IMR-90 (cell line): ENCODE data around the gene CCDC87. TPM values are rescaled to one million over a fixed set of nuclear protein-coding genes. Genes with fewer than 3 reads are reported as not detected.

ENCODE experiments used
- ATAC-seq: fragments of 200-7000 bp; cut with Tn5 transposase; 2 replicates; pipeline ENCODE4 v1.9.1; 2020; ENCODE audit warnings: low read depth, mild to moderate bottlenecking, moderate library complexity
- BruUV-seq: library from RNA; stranded (reverse); fragments of 400-500 nt; replicated peaks from 2 replicates; lab custom pipeline; 2021; lab: Mats Ljungman, UMichigan
- CTCF ChIA-PET: fragments of 300-600 bp; formaldehyde crosslinking; extraction: SDS; loops from one replicate; lab custom pipeline; 2021; ENCODE audit warnings: antibody characterized with exemption; lab: Yijun Ruan, JAX
- POLR2A ChIA-PET: fragments of 300-600 bp; sonication (Branson Sonifier 250); formaldehyde crosslinking; loops from one replicate; lab custom pipeline; 2022; ENCODE audit warnings: antibody characterized with exemption; ENCODE audit not compliant: unreplicated experiment; lab: Charles Lee
- DNase-seq: peaks from one replicate; pipeline ENCODE4 v3.0.0; 2013
- H2AFZ ChIP-seq: replicated peaks from 2 replicates; pipeline ENCODE3; 2013; ENCODE audit warnings: low read length, mild to moderate bottlenecking; ENCODE audit not compliant: poor library complexity
- H2AK5ac ChIP-seq: 2 replicates; pipeline ENCODE4 v1.6.1; 2013; ENCODE audit warnings: low read depth, low read length, inconsistent platforms
- H2AK9ac ChIP-seq: replicated peaks from 2 replicates; pipeline ENCODE3; 2013; ENCODE audit warnings: mild to moderate bottlenecking, low read depth, low read length, moderate library complexity; ENCODE audit not compliant: poor library complexity
- H2BK120ac ChIP-seq: 2 replicates; pipeline ENCODE4 v1.6.1; 2013; ENCODE audit warnings: low read depth, low read length, inconsistent platforms
- H2BK15ac ChIP-seq: 3 replicates; pipeline ENCODE4 v1.6.1; 2013; ENCODE audit warnings: low read depth, low read length, inconsistent platforms
- H2BK20ac ChIP-seq: 2 replicates; pipeline ENCODE4 v1.6.1; 2013; ENCODE audit warnings: low read depth, mild to moderate bottlenecking, inconsistent platforms, low read length, moderate library complexity
- H2BK5ac ChIP-seq: 2 replicates; pipeline ENCODE4 v1.6.1; 2013; ENCODE audit warnings: mild to moderate bottlenecking, low read depth, low read length, inconsistent platforms; ENCODE audit not compliant: poor library complexity, severe bottlenecking
- H3K14ac ChIP-seq: replicated peaks from 2 replicates; pipeline ENCODE4 v1.6.1; 2013; ENCODE audit warnings: low read depth, low read length, inconsistent platforms
- H3K18ac ChIP-seq: 2 replicates; pipeline ENCODE4 v1.6.1; 2013; ENCODE audit warnings: low read depth, low read length, control low read depth
- H3K23ac ChIP-seq: 2 replicates; pipeline ENCODE4 v1.6.1; 2013; ENCODE audit warnings: low read depth, low read length, inconsistent platforms
- H3K27ac ChIP-seq: 2 replicates; pipeline ENCODE4 v1.5.1; 2013; ENCODE audit warnings: mild to moderate bottlenecking, control low read depth, low read length; ENCODE audit not compliant: insufficient read depth
- H3K27me3 ChIP-seq: 2 replicates; pipeline ENCODE4 v1.6.1; 2013; ENCODE audit warnings: low read length; ENCODE audit not compliant: control insufficient read depth, insufficient read depth
- H3K36me3 ChIP-seq: 2 replicates; pipeline ENCODE4 v1.6.1; 2013; ENCODE audit warnings: low read length, mixed read lengths; ENCODE audit not compliant: control insufficient read depth, insufficient read depth
- H3K4ac ChIP-seq: 2 replicates; pipeline ENCODE4 v1.6.1; 2013; ENCODE audit warnings: low read depth, low read length, inconsistent platforms
- H3K4me1 ChIP-seq: 2 replicates; pipeline ENCODE4 v1.6.1; 2013; ENCODE audit warnings: low read length, mixed read lengths; ENCODE audit not compliant: control insufficient read depth, insufficient read depth
- H3K4me2 ChIP-seq: 2 replicates; pipeline ENCODE4 v1.6.1; 2013; ENCODE audit warnings: low read depth, mild to moderate bottlenecking, control low read depth, low read length, moderate library complexity
- H3K4me3 ChIP-seq: 2 replicates; pipeline ENCODE4 v1.5.1; 2013; ENCODE audit warnings: low read depth, mild to moderate bottlenecking, control low read depth, low read length, moderate library complexity; ENCODE audit not compliant: insufficient read depth
- H3K56ac ChIP-seq: 2 replicates; pipeline ENCODE4 v1.6.1; 2013; ENCODE audit warnings: low read length, inconsistent platforms; ENCODE audit not compliant: insufficient read depth; ENCODE audit errors: extremely low read depth
- H3K79me1 ChIP-seq, 2 experiments: 2 replicates each; pipeline ENCODE4 v1.6.1; 2013; ENCODE audit warnings: low read length in 2 of 2, inconsistent platforms in 1 of 2, low read depth in 1 of 2
- H3K9ac ChIP-seq: 2 replicates; pipeline ENCODE4 v1.6.1; 2013; ENCODE audit warnings: low read depth, low read length, control low read depth
- H3K9me1 ChIP-seq: 2 replicates; pipeline ENCODE4 v1.6.1; 2013; ENCODE audit warnings: low read length, inconsistent platforms; ENCODE audit not compliant: insufficient read depth
- H3K9me3 ChIP-seq: 2 replicates; pipeline ENCODE4 v1.6.1; 2013; ENCODE audit warnings: low read length; ENCODE audit not compliant: control insufficient read depth, insufficient read depth
- H4K20me1 ChIP-seq: 2 replicates; pipeline ENCODE4 v1.6.1; 2013; ENCODE audit warnings: low read length, inconsistent platforms; ENCODE audit not compliant: insufficient read depth
- H4K5ac ChIP-seq: 2 replicates; pipeline ENCODE4 v1.6.1; 2013; ENCODE audit warnings: mild to moderate bottlenecking, low read depth, low read length, control low read depth
- H4K8ac ChIP-seq, 2 experiments: 2 replicates each; pipeline ENCODE4 v1.6.1; 2013; ENCODE audit warnings: low read depth in 2 of 2, low read length in 2 of 2, control low read depth in 1 of 2, inconsistent platforms in 1 of 2
- H4K91ac ChIP-seq: 2 replicates; pipeline ENCODE4 v1.6.1; 2013; ENCODE audit warnings: low read depth, low read length, inconsistent platforms; ENCODE audit not compliant: insufficient read depth
- BHLHE40 ChIP-seq: fragments of 150-350 bp; IDR thresholded peaks from 2 replicates; pipeline ENCODE4 v1.6.1; 2016; ENCODE audit warnings: mild to moderate bottlenecking, low read depth, low read length
- CEBPB ChIP-seq: IDR thresholded peaks from 2 replicates; pipeline ENCODE4 v1.6.1; 2012; ENCODE audit warnings: low read depth, low read length, improper control_type of control experiment
- CHD1 ChIP-seq: IDR thresholded peaks from 2 replicates; pipeline ENCODE4 v1.6.1; 2012; ENCODE audit warnings: low read depth, low read length, improper control_type of control experiment
- CTCF ChIP-seq: conservative IDR thresholded peaks from 2 replicates; pipeline ENCODE4 v1.5.1; 2012; ENCODE audit warnings: mild to moderate bottlenecking, low read depth, low read length, improper control_type of control experiment
- ELK1 ChIP-seq: fragments of 150-350 bp; IDR thresholded peaks from 2 replicates; pipeline ENCODE4 v1.6.1; 2016; ENCODE audit warnings: low read depth, mild to moderate bottlenecking, low read length, moderate library complexity, borderline replicate concordance
- FOS ChIP-seq: fragments of 150-350 bp; IDR thresholded peaks from 2 replicates; pipeline ENCODE4 v1.6.1; 2016; ENCODE audit warnings: low read depth, low read length
- MAFK ChIP-seq: IDR thresholded peaks from 2 replicates; pipeline ENCODE4 v1.6.1; 2012; ENCODE audit warnings: low read depth, low read length, improper control_type of control experiment
- MAZ ChIP-seq: IDR thresholded peaks from 2 replicates; pipeline ENCODE4 v1.6.1; 2012; ENCODE audit warnings: low read depth, mild to moderate bottlenecking, low read length, improper control_type of control experiment, moderate library complexity, borderline replicate concordance
- MXI1 ChIP-seq: IDR thresholded peaks from 2 replicates; pipeline ENCODE4 v1.6.1; 2012; ENCODE audit warnings: low read depth, mild to moderate bottlenecking, low read length, moderate library complexity, borderline replicate concordance
- NFE2L2 ChIP-seq: fragments of 150-350 bp; IDR thresholded peaks from 2 replicates; pipeline ENCODE4 v1.6.1; 2016; ENCODE audit warnings: low read depth, mild to moderate bottlenecking, low read length
- POLR2A ChIP-seq: IDR thresholded peaks from 2 replicates; pipeline ENCODE4 v1.6.1; 2012; ENCODE audit warnings: mild to moderate bottlenecking, low read depth, low read length
- RAD21 ChIP-seq: IDR thresholded peaks from 2 replicates; pipeline ENCODE4 v1.6.1; 2012; ENCODE audit warnings: low read length, improper control_type of control experiment
- RCOR1 ChIP-seq: IDR thresholded peaks from 2 replicates; pipeline ENCODE4 v1.6.1; 2012; ENCODE audit warnings: mild to moderate bottlenecking, low read length, improper control_type of control experiment; ENCODE audit not compliant: insufficient replicate concordance
- RFX5 ChIP-seq: IDR thresholded peaks from 2 replicates; pipeline ENCODE4 v1.8.0; 2012; ENCODE audit warnings: low read depth, mild to moderate bottlenecking, low read length, moderate library complexity
- SMC3 ChIP-seq: fragments of 150-350 bp; IDR thresholded peaks from 2 replicates; pipeline ENCODE4 v1.6.1; 2016; ENCODE audit warnings: low read depth, mild to moderate bottlenecking, antibody characterized with exemption, low read length, moderate library complexity
- WGBS, 2 experiments: methylation state at CpG; one replicate each; pipeline versions ENCODE4 v1.1.5 to v1.1.7; 2013; ENCODE audit warnings: missing lambda C conversion rate in 2 of 2; ENCODE audit not compliant: insufficient read length in 1 of 2; ENCODE audit errors: extremely low coverage in 2 of 2; 5-methylcytosine and 5-hydroxymethylcytosine counted together
- dilution Hi-C: fragments of 300-500 bp; cut with HindIII; formaldehyde crosslinking; loops from one replicate; pipeline ENCODE4 v1.14.3; 2018; ENCODE audit warnings: low sequenced_read_pairs; ENCODE audit not compliant: unreplicated experiment
- in situ Hi-C: fragments of 300-500 bp; cut with MboI; formaldehyde crosslinking; loops from 3 replicates; pipeline ENCODE4 v1.14.3; 2019; ENCODE audit warnings: low sequenced_read_pairs, inconsistent platforms, mixed read lengths
- intact Hi-C: fragments of 100-400 bp; cut with micrococcal nuclease; formaldehyde crosslinking; loops from 2 replicates; pipeline ENCODE4 v1.10.0; 2022
- polyA plus RNA-seq, 3 experiments: library from polyadenylated mRNA; depleted of rRNA; stranded (reverse); fragments of >200 nt; gene quantifications; 2 replicates each; pipeline ENCODE4 v1.2.3, GENCODE V29; 2012; ENCODE audit warnings: low replicate concordance in 1 of 3
- total RNA-seq: library from RNA; depleted of rRNA; stranded (reverse); fragments of >200 nt; gene quantifications from 2 replicates; pipeline ENCODE4 v1.2.3, GENCODE V29; 2012
- TF ChIP-seq, protein P1 (sequence below): fragments of 150-350 bp; IDR thresholded peaks from 2 replicates; pipeline ENCODE4 v1.6.1; 2017; ENCODE audit warnings: mild to moderate bottlenecking, antibody characterized with exemption, low read length, low read depth

CCDC87 gene
- total and polyA plus RNA-seq, 2 of the 4 experiments (the other 2 are of a cell fraction): 0.18 to 0.19 TPM

- Histone ChIP-seq H2BK15ac (no peak overlapping the region), H3K27me3 (peaks cover 31% of the 10 kb centered on the region), H3K4ac (no peak overlapping the region), H3K4me3 (no peak overlapping the region), H4K8ac (no peak overlapping the region), H4K20me1 (no peaks in the 10 kb centered on the region), H3K79me1 (peaks cover 0 to 7% of the 10 kb centered on the region in 2 experiments; a peak in 2 of 4 replicates), H2BK5ac (no peak overlapping the region), H3K23ac (no peak overlapping the region), H3K4me1 (no peaks in the 10 kb centered on the region; the same call in 1 of the 2 replicates), H3K36me3 (no peaks in the 10 kb centered on the region), H2AFZ (no peak overlapping the region), H3K9me1 (no peaks in the 10 kb centered on the region), H3K4me2 (no peak overlapping the region), H3K27ac (no peak overlapping the region), H3K9ac (no peak overlapping the region), H3K18ac (no peak overlapping the region), H2BK120ac (no peak overlapping the region), H2AK9ac (no peak overlapping the region), H4K5ac (no peak overlapping the region), H4K91ac (no peak overlapping the region), H3K14ac (no peak overlapping the region), H3K56ac (no peak overlapping the region), H3K9me3 (no peaks in the 10 kb centered on the region), H2AK5ac (no peak overlapping the region), H2BK20ac (no peak overlapping the region)
- POLR2A ChIA-PET: interaction anchor here (0.7 kb wide), 1 partner anchor 224 kb away, joined by 9 read pairs; no protein-coding TSS in a partner anchor
- in situ Hi-C loops (no loop called here), dilution Hi-C loops (no loop called here), intact Hi-C loops (no loop called here)
- no peak for DNase-seq
- ATAC-seq: no peak
- no CpG with 5 or more reads among the region's 3 CpGs for WGBS, 2 experiments
- BruUV-seq: no TSS peak
- CTCF ChIA-PET: no interaction called here
- TF ChIP-seq, protein P1, sequence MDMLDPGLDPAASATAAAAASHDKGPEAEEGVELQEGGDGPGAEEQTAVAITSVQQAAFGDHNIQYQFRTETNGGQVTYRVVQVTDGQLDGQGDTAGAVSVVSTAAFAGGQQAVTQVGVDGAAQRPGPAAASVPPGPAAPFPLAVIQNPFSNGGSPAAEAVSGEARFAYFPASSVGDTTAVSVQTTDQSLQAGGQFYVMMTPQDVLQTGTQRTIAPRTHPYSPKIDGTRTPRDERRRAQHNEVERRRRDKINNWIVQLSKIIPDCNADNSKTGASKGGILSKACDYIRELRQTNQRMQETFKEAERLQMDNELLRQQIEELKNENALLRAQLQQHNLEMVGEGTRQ: no peak
- TF ChIP-seq CEBPB (no peak), CHD1 (no peak), RAD21 (no peak), NFE2L2 (no peak), FOS (no peak), MXI1 (no peak), MAFK (no peak), RCOR1 (no peak), MAZ (no peak), ELK1 (no peak), CTCF (no peak), SMC3 (no peak), POLR2A (no peak), RFX5 (no peak), BHLHE40 (no peak)
Observed at GRCh38 chr11:66549696-66550095, 43.2 kb downstream of the CCDC87 start.
